GM23248 (cell line): ENCODE data around the gene WNT7B.

ENCODE experiments used
- EZH2 ChIP-seq: fragments of 200-600 bp; sonication (generic); IDR thresholded peaks from 2 replicates; pipeline ENCODE4 v1.6.1; 2018; ENCODE audit warnings: antibody characterized with exemption, mild to moderate bottlenecking; ENCODE audit not compliant: insufficient read depth, poor library complexity, severe bottlenecking
- EZH2phosphoT487 ChIP-seq: fragments of 200-600 bp; sonication (generic); IDR thresholded peaks from 2 replicates; pipeline ENCODE4 v1.6.1; 2018; ENCODE audit warnings: antibody characterized with exemption, moderate library complexity, mild to moderate bottlenecking, low read depth; ENCODE audit not compliant: insufficient read depth

- no peak for TF ChIP-seq EZH2
- no peak for TF ChIP-seq EZH2phosphoT487
Measured at GRCh38 chr22:45992737-45993136, 15.8 kb upstream of the WNT7B start.
